ENCODE measurements around the gene IL13RA1. TPM values are rescaled to one million over a fixed set of nuclear protein-coding genes. Genes with fewer than 3 reads are reported as not detected.

Gene IL13RA1
- total and polyA plus RNA-seq, 2 of the 13 experiments (the other 11 are each of a cell fraction or from before 2014, with no cell fraction given), result 56.6 to 73.5 TPM

GRCh38 chrX:118755633-118756032, 28.2 kb downstream of the IL13RA1 start (continued):
- TF ChIP-seq FOXJ3 (CRISPR knock-in tag; IDR thresholded peaks at IDR 0.05; ENCODE audit: borderline replicate concordance) (no peak), ZNF510 (CRISPR knock-in tag; IDR thresholded peaks at IDR 0.05; ENCODE audit: low read depth) (no peak), ZBTB3 (CRISPR knock-in tag; IDR thresholded peaks at IDR 0.05; ENCODE audit: borderline replicate concordance, low read depth) (no peak), ZSCAN5A (CRISPR knock-in tag; IDR thresholded peaks at IDR 0.05; ENCODE audit: borderline replicate concordance) (no peak)

GRCh38 chrX:118756101-118756500, 28.7 kb downstream of the IL13RA1 start:
- in situ Hi-C loops (cut with HindIII; ENCODE audit: extremely low pct_ligation_motif_present, low pct_unique_long_range_greater_than_20kb), result no loop called here
- no TSS peak for BruUV-seq (replicated peaks)
- no peak for FAIRE-seq

More at GRCh38 chrX:118756101-118756500, 28.7 kb downstream of the IL13RA1 start:
- ChIA-PET CTCF (ENCODE audit: low intra/inter-chr PET ratio, low total read pairs) (no interaction called here), POLR2A (no interaction called here)
- Histone ChIP-seq H3K36me3 (replicated peaks in 1 of 2; ENCODE audit: control insufficient read depth in 1 of 2, insufficient read depth in 2 of 2, low read length in 2 of 2) (peaks cover 5 to 24% of the 10 kb centered on the region in 2 experiments; a peak in 4 of 5 replicates), H3K79me2 (ENCODE audit: insufficient read depth, low read length) (no peaks in the 10 kb centered on the region), H4K20me1 (ENCODE audit: insufficient read depth, low read length) (no peaks in the 10 kb centered on the region), H2AFZ (ENCODE audit: low read length) (no peak overlapping the region), H3K4me3 (replicated peaks in 1 of 3; ENCODE audit: insufficient read depth in 1 of 3, low read depth in 2 of 3, low read length in 3 of 3) (no peak overlapping the region), H3K27ac (ENCODE audit: extremely low read length, insufficient read depth, low read length) (no peak overlapping the region), H3K9ac (ENCODE audit: insufficient read depth, low read depth, low read length) (no peak overlapping the region), H3K9me3 (ENCODE audit: low read length) (no peaks in the 10 kb centered on the region), H3K4me2 (ENCODE audit: low read depth, low read length) (no peak overlapping the region), H3K4me1 (ENCODE audit: insufficient read depth, low read length) (no peaks in the 10 kb centered on the region), H3K27me3 (ENCODE audit: control insufficient read depth in 1 of 2, insufficient read depth in 2 of 2, low read length in 2 of 2) (no peaks in the 10 kb centered on the region)
- intact Hi-C loops (cut with micrococcal nuclease; ENCODE audit: unreplicated experiment), result loop anchor here (5.0 kb wide), 1 partner anchor 481 kb away; the partner anchor contains the start of gene PGRMC1
- ATAC-seq (no peak), DNase-seq (ENCODE audit: low spot score) (no peak)
- 100% methylated on average over 2 of the region's 2 CpGs for WGBS (ENCODE audit: low lambda C conversion rate)
- TF ChIP-seq, protein P1, sequence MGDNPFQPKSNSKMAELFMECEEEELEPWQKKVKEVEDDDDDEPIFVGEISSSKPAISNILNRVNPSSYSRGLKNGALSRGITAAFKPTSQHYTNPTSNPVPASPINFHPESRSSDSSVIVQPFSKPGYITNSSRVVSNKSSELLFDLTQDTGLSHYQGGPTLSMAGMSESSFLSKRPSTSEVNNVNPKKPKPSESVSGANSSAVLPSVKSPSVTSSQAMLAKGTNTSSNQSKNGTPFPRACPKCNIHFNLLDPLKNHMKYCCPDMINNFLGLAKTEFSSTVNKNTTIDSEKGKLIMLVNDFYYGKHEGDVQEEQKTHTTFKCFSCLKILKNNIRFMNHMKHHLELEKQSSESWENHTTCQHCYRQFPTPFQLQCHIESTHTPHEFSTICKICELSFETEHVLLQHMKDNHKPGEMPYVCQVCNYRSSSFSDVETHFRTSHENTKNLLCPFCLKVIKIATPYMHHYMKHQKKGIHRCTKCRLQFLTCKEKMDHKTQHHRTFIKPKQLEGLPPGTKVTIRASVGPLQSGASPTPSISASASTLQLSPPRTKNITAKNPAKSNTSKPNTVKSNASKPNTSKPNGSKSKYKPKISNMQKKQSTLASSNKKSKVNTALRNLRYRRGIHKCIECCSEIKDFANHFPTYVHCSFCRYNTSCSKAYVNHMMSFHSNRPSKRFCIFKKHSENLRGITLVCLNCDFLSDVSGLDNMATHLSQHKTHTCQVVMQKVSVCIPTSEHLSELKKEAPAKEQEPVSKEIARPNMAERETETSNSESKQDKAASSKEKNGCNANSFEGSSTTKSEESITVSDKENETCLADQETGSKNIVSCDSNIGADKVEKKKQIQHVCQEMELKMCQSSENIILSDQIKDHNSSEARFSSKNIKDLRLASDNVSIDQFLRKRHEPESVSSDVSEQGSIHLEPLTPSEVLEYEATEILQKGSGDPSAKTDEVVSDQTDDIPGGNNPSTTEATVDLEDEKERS (CRISPR knock-in tag; IDR thresholded peaks at IDR 0.05), result no peak
- no peak for TF ChIP-seq PHF21A (CRISPR knock-in tag; IDR thresholded peaks at IDR 0.05)
